ENCODE measurements around the gene ZDHHC3.

The ZDHHC3 gene

DNA sequence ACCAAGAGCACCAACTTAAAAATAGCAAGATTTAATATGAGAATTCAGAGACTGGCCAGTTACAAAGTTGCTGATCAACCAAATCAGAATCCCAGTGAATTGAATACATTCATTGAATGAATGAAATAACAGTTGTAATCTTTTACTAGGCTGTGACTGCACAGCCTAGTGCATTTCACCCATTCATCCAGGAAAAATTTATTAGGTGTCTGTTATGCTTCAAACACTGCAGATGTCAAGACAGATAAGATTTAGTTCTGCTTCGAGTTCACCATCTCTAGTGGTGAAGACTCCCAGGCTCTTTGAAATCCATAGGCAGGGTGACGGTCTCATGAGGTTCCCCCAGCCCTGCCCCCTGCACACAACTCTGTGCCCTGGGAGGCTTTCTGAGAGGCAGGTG lies 72.7 kb downstream of the ZDHHC3 start:
- TF ChIP-seq TEAD4 (IDR thresholded peaks at IDR 0.05) (no peak), TCF12 (IDR thresholded peaks at IDR 0.05; ENCODE audit: low read depth) (no peak), RAD21 (IDR thresholded peaks at IDR 0.05; ENCODE audit: low read depth) (no peak), FOXM1 (IDR thresholded peaks at IDR 0.05; ENCODE audit: borderline replicate concordance, low read depth) (no peak), TAF1 (IDR thresholded peaks at IDR 0.05; ENCODE audit: low read depth) (no peak), EP300 (IDR thresholded peaks at IDR 0.05; ENCODE audit: borderline replicate concordance) (no peak)
- TF ChIP-seq, protein P1, sequence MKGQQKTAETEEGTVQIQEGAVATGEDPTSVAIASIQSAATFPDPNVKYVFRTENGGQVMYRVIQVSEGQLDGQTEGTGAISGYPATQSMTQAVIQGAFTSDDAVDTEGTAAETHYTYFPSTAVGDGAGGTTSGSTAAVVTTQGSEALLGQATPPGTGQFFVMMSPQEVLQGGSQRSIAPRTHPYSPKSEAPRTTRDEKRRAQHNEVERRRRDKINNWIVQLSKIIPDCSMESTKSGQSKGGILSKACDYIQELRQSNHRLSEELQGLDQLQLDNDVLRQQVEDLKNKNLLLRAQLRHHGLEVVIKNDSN (IDR thresholded peaks at IDR 0.05) = no peak

DNA sequence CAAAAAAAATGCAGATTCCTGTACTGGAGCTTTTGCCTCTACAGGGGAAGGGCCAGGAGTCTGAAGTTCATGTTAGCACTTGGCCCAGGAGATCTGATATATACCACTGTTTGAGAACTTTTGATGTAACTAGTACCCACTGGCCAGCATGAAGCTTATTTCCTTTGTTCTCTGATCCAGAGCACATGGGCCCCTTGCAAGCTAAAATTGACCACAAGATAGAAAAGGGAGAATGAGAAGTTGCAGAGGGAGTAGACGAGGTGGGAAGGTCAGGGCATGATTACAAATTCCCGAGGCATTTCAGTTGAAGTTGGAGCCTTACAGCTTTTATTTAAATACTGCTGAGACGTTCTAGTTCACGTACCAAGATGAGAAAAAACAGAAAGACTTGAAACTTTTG lies 73.3 kb downstream of the ZDHHC3 start:
- no peak for TF ChIP-seq TAF1 (IDR thresholded peaks at IDR 0.05; ENCODE audit: low read depth)
- TF ChIP-seq FOXM1 (IDR thresholded peaks at IDR 0.05; ENCODE audit: borderline replicate concordance, low read depth) = no peak
- TF ChIP-seq, protein P2, sequence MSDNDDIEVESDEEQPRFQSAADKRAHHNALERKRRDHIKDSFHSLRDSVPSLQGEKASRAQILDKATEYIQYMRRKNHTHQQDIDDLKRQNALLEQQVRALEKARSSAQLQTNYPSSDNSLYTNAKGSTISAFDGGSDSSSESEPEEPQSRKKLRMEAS (IDR thresholded peaks at IDR 0.05) = no peak
- no peak for TF ChIP-seq CEBPB (IDR thresholded peaks at IDR 0.05)
- TF ChIP-seq, protein P3, sequence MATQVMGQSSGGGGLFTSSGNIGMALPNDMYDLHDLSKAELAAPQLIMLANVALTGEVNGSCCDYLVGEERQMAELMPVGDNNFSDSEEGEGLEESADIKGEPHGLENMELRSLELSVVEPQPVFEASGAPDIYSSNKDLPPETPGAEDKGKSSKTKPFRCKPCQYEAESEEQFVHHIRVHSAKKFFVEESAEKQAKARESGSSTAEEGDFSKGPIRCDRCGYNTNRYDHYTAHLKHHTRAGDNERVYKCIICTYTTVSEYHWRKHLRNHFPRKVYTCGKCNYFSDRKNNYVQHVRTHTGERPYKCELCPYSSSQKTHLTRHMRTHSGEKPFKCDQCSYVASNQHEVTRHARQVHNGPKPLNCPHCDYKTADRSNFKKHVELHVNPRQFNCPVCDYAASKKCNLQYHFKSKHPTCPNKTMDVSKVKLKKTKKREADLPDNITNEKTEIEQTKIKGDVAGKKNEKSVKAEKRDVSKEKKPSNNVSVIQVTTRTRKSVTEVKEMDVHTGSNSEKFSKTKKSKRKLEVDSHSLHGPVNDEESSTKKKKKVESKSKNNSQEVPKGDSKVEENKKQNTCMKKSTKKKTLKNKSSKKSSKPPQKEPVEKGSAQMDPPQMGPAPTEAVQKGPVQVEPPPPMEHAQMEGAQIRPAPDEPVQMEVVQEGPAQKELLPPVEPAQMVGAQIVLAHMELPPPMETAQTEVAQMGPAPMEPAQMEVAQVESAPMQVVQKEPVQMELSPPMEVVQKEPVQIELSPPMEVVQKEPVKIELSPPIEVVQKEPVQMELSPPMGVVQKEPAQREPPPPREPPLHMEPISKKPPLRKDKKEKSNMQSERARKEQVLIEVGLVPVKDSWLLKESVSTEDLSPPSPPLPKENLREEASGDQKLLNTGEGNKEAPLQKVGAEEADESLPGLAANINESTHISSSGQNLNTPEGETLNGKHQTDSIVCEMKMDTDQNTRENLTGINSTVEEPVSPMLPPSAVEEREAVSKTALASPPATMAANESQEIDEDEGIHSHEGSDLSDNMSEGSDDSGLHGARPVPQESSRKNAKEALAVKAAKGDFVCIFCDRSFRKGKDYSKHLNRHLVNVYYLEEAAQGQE (IDR thresholded peaks at IDR 0.05; ENCODE audit: low read depth) = no peak
- TF ChIP-seq TCF12 (IDR thresholded peaks at IDR 0.05; ENCODE audit: low read depth) = no peak
- TF ChIP-seq NFIC (IDR thresholded peaks at IDR 0.05) = no peak
- no peak for TF ChIP-seq CREB1 (IDR thresholded peaks at IDR 0.05; ENCODE audit: low read depth)
- no peak for TF ChIP-seq RAD21 (IDR thresholded peaks at IDR 0.05; ENCODE audit: low read depth)
- no peak for TF ChIP-seq ZBTB7A (IDR thresholded peaks at IDR 0.05; ENCODE audit: low read depth)
- TF ChIP-seq, protein P1 (IDR thresholded peaks at IDR 0.05) = no peak

- TF ChIP-seq ZBTB7A (IDR thresholded peaks at IDR 0.05; ENCODE audit: low read depth) (no peak), FOXM1 (IDR thresholded peaks at IDR 0.05; ENCODE audit: borderline replicate concordance, low read depth) (no peak), EP300 (IDR thresholded peaks at IDR 0.05; ENCODE audit: borderline replicate concordance) (no peak), YY1 (IDR thresholded peaks at IDR 0.05; ENCODE audit: low read depth) (no peak), RAD21 (IDR thresholded peaks at IDR 0.05; ENCODE audit: low read depth) (no peak), TAF1 (IDR thresholded peaks at IDR 0.05; ENCODE audit: low read depth) (no peak), TCF12 (IDR thresholded peaks at IDR 0.05; ENCODE audit: low read depth) (no peak), CREB1 (IDR thresholded peaks at IDR 0.05; ENCODE audit: low read depth) (no peak), EGR1 (IDR thresholded peaks at IDR 0.05) (no peak), CEBPB (IDR thresholded peaks at IDR 0.05) (no peak)
- TF ChIP-seq, protein P1 (IDR thresholded peaks at IDR 0.05) = no peak
- TF ChIP-seq, protein P3 (IDR thresholded peaks at IDR 0.05; ENCODE audit: low read depth) = no peak
Observed at GRCh38 chr3:44899683-44900367, 76.1 kb downstream of the ZDHHC3 start.

DNA sequence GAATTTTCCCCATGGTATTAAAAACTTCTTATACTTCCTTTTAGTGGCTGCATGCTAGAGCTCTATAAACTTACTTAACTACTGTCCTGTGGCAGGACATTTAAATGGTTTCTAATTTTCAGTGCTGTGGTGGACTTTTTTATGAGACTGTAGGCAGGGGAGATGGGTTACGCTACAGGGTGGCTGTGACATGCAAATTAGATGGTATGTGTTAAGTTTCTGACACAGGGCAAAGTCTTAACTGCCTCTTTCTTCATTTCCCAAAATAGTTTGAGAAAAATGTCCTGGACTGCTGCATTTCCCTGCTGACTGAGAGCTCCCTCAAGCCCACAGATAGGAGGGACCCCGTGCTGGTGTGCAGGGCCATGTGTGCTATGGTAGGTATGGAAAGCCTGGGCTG lies 79.5 kb downstream of the ZDHHC3 start:
- TF ChIP-seq NFIC (IDR thresholded peaks at IDR 0.05) (no peak), RAD21 (IDR thresholded peaks at IDR 0.05; ENCODE audit: low read depth) (no peak), YY1 (IDR thresholded peaks at IDR 0.05; ENCODE audit: low read depth) (no peak), TCF12 (IDR thresholded peaks at IDR 0.05; ENCODE audit: low read depth) (no peak), TAF1 (IDR thresholded peaks at IDR 0.05; ENCODE audit: low read depth) (no peak), TEAD4 (IDR thresholded peaks at IDR 0.05) (no peak), ZBTB7A (IDR thresholded peaks at IDR 0.05; ENCODE audit: low read depth) (no peak), CEBPB (IDR thresholded peaks at IDR 0.05) (no peak), FOXM1 (IDR thresholded peaks at IDR 0.05; ENCODE audit: borderline replicate concordance, low read depth) (no peak)
- TF ChIP-seq, protein P3 (IDR thresholded peaks at IDR 0.05; ENCODE audit: low read depth) = no peak
- TF ChIP-seq, protein P1 (IDR thresholded peaks at IDR 0.05) = no peak

Measured in Ishikawa (cell line).